H9 (cell line): Measurements from ENCODE around the gene MED17. TPM values are rescaled to one million over a fixed set of nuclear protein-coding genes. Genes with fewer than 3 reads are reported as not detected.

Experiments
- DNase-seq: peaks from one replicate; pipeline ENCODE4 v3.0.0-alpha.2; 2017
- H2AFZ ChIP-seq: one replicate; pipeline ENCODE4 v1.6.1; 2013; ENCODE audit warnings: mild to moderate bottlenecking, low read length, control low read depth, moderate library complexity
- H2AK5ac ChIP-seq: 2 replicates; pipeline ENCODE4 v1.6.1; 2013; ENCODE audit warnings: low read length, control low read depth, mixed read lengths; ENCODE audit not compliant: insufficient read length
- H2BK120ac ChIP-seq: one replicate; pipeline ENCODE4 v1.6.1; 2013; ENCODE audit warnings: low read depth, mild to moderate bottlenecking, low read length, control low read depth, inconsistent platforms; ENCODE audit not compliant: poor library complexity, severe bottlenecking
- H2BK12ac ChIP-seq: 2 replicates; pipeline ENCODE4 v1.6.1; 2013; ENCODE audit warnings: low read length, control low read depth, mixed read lengths, low read depth; ENCODE audit not compliant: insufficient read length
- H2BK15ac ChIP-seq: 2 replicates; pipeline ENCODE4 v1.6.1; 2013; ENCODE audit warnings: low read depth, low read length, control low read depth
- H2BK20ac ChIP-seq: one replicate; pipeline ENCODE4 v1.6.1; 2013; ENCODE audit warnings: low read depth, mild to moderate bottlenecking, low read length, control low read depth, inconsistent platforms; ENCODE audit not compliant: poor library complexity, severe bottlenecking
- H2BK5ac ChIP-seq: 2 replicates; pipeline ENCODE4 v1.6.1; 2013; ENCODE audit warnings: low read length, control low read depth, mixed read lengths; ENCODE audit not compliant: insufficient read length
- H3K14ac ChIP-seq: 2 replicates; pipeline ENCODE4 v1.6.1; 2013; ENCODE audit warnings: low read length, control low read depth; ENCODE audit not compliant: insufficient read depth
- H3K18ac ChIP-seq: 2 replicates; pipeline ENCODE4 v1.6.1; 2013; ENCODE audit warnings: low read depth, mild to moderate bottlenecking, mixed read lengths, low read length, control low read depth; ENCODE audit not compliant: insufficient read length
- H3K23ac ChIP-seq: 2 replicates; pipeline ENCODE4 v1.6.1; 2013; ENCODE audit warnings: low read length, control low read depth, mixed read lengths, low read depth; ENCODE audit not compliant: insufficient read length
- H3K23me2 ChIP-seq: 2 replicates; pipeline ENCODE4 v1.6.1; 2013; ENCODE audit warnings: low read depth, mild to moderate bottlenecking, mixed read lengths, low read length, control low read depth; ENCODE audit not compliant: insufficient read length, poor library complexity, severe bottlenecking
- H3K27ac ChIP-seq: 2 replicates; pipeline ENCODE4 v1.5.1; 2013; ENCODE audit warnings: low read length, control low read depth, mixed read lengths, low read depth; ENCODE audit not compliant: insufficient read length
- H3K27me3 ChIP-seq: 2 replicates; pipeline ENCODE4 v1.6.1; 2013; ENCODE audit warnings: low read length, control low read depth, inconsistent platforms; ENCODE audit not compliant: insufficient read depth
- H3K4ac ChIP-seq: 2 replicates; pipeline ENCODE4 v1.6.1; 2013; ENCODE audit warnings: low read depth, mild to moderate bottlenecking, control low read depth, inconsistent platforms, low read length, moderate library complexity
- H3K4me1 ChIP-seq: 2 replicates; pipeline ENCODE4 v1.6.1; 2013; ENCODE audit warnings: low read length, control low read depth, inconsistent platforms; ENCODE audit not compliant: insufficient read depth
- H3K4me2 ChIP-seq: 2 replicates; pipeline ENCODE4 v1.6.1; 2013; ENCODE audit warnings: low read length, control low read depth, mixed read lengths; ENCODE audit not compliant: insufficient read length, insufficient read depth
- H3K56ac ChIP-seq: 2 replicates; pipeline ENCODE4 v1.6.1; 2013; ENCODE audit warnings: low read depth, mild to moderate bottlenecking, mixed read lengths, low read length, control low read depth; ENCODE audit not compliant: insufficient read length
- H3K79me1 ChIP-seq: 2 replicates; pipeline ENCODE4 v1.6.1; 2013; ENCODE audit warnings: low read depth, mild to moderate bottlenecking, moderate library complexity, low read length, control low read depth, inconsistent platforms; ENCODE audit not compliant: insufficient read depth, poor library complexity, severe bottlenecking
- H3K79me2 ChIP-seq: 2 replicates; pipeline ENCODE4 v1.6.1; 2013; ENCODE audit warnings: low read length, control low read depth, inconsistent platforms; ENCODE audit not compliant: insufficient read depth
- H3K9ac ChIP-seq: 2 replicates; pipeline ENCODE4 v1.6.1; 2013; ENCODE audit warnings: low read length, control low read depth, mixed read lengths; ENCODE audit not compliant: insufficient read length; ENCODE audit errors: extremely low read depth
- H3K9me3 ChIP-seq: one replicate; pipeline ENCODE4 v1.6.1; 2013; ENCODE audit warnings: low read depth, low read length, inconsistent platforms; ENCODE audit not compliant: control insufficient read depth
- H3T11ph ChIP-seq: one replicate; pipeline ENCODE4 v1.6.1; 2013; ENCODE audit warnings: mild to moderate bottlenecking, low read length, control low read depth, inconsistent platforms
- H4K20me1 ChIP-seq: one replicate; pipeline ENCODE4 v1.6.1; 2013; ENCODE audit not compliant: control insufficient read depth, insufficient read length, insufficient read depth
- H4K5ac ChIP-seq: 2 replicates; pipeline ENCODE4 v1.6.1; 2013; ENCODE audit warnings: low read depth, mild to moderate bottlenecking, mixed read lengths, low read length, control low read depth; ENCODE audit not compliant: insufficient read length
- H4K8ac ChIP-seq: replicated peaks from 2 replicates; pipeline ENCODE4 v1.6.1; 2013; ENCODE audit warnings: low read length, control low read depth, mixed read lengths, low read depth; ENCODE audit not compliant: insufficient read length
- H4K91ac ChIP-seq: 2 replicates; pipeline ENCODE4 v1.6.1; 2013; ENCODE audit warnings: low read depth, mild to moderate bottlenecking, moderate library complexity, mixed read lengths, low read length, control low read depth; ENCODE audit not compliant: insufficient read length
- H3K27ac Mint-ChIP-seq, 3 experiments: 2 replicates in 2 of 3; 3 replicates in 1 of 3; pipeline ENCODE4 v1.8.0; 2020 to 2021; ENCODE audit warnings: mixed read lengths in 3 of 3, mild to moderate bottlenecking in 1 of 3, moderate library complexity in 1 of 3
- H3K27me3 Mint-ChIP-seq: 2 replicates; pipeline ENCODE4 v1.8.0; 2021; ENCODE audit warnings: low read depth, mild to moderate bottlenecking, moderate library complexity, mixed read lengths
- H3K36me3 Mint-ChIP-seq, 3 experiments: 2 replicates in 2 of 3; 3 replicates in 1 of 3; pipeline ENCODE4 v1.8.0; 2020 to 2021; ENCODE audit warnings: low read depth in 3 of 3, mixed read lengths in 3 of 3; ENCODE audit not compliant: insufficient read depth in 1 of 3
- H3K4me1 Mint-ChIP-seq, 2 experiments: 2 replicates each; pipeline ENCODE4 v1.8.0; 2020; ENCODE audit warnings: mixed read lengths in 2 of 2
- H3K4me3 Mint-ChIP-seq, 2 experiments: 2 replicates in 1 of 2; 3 replicates in 1 of 2; pipeline ENCODE4 v1.8.0; 2020 to 2021; ENCODE audit warnings: mild to moderate bottlenecking in 2 of 2, mixed read lengths in 2 of 2, moderate library complexity in 1 of 2
- H3K9me3 Mint-ChIP-seq, 2 experiments: 2 replicates in 1 of 2; 3 replicates in 1 of 2; pipeline ENCODE4 v1.8.0; 2020; ENCODE audit warnings: mild to moderate bottlenecking in 2 of 2, mixed read lengths in 2 of 2, moderate library complexity in 1 of 2
- CTCF ChIP-seq: fragments of 200-600 bp; sonication (generic); conservative IDR thresholded peaks from 3 replicates; pipeline ENCODE4 v1.8.0; 2021; ENCODE audit warnings: antibody characterized with exemption, mild to moderate bottlenecking
- WGBS: extraction: QIAGEN DNeasy Blood & Tissue Kit; methylation state at CpG from one replicate; pipeline ENCODE4 v1.1.7; 2013; ENCODE audit warnings: missing lambda C conversion rate, low lambda C conversion rate, mixed read lengths; ENCODE audit not compliant: insufficient read length; ENCODE audit errors: extremely low coverage; 5-methylcytosine and 5-hydroxymethylcytosine counted together
- total RNA-seq: library from RNA; stranded (reverse); gene quantifications from 2 replicates; pipeline ENCODE4 v1.2.1, GENCODE V29; 2021

MED17 gene
- total RNA-seq, 1 experiment from 2014 or later = 43.3 TPM

GRCh38 chr11:93767018-93767417 lies 17.1 kb upstream of the MED17 start:
- H2BK20ac ChIP-seq = no peak overlapping the region
- Mint-ChIP-seq H3K27me3 (no peaks in the 10 kb centered on the region; the same call in 1 of the 2 replicates), H3K36me3 (peaks cover 0 to 17% (median 4%) of the 10 kb centered on the region in 3 experiments; a peak in 6 of 7 replicates), H3K4me3 (no peak overlapping the region), H3K4me1 (no peaks in the 10 kb centered on the region; a peak in 2 of 4 replicates), H3K27ac (no peak overlapping the region), H3K9me3 (peaks cover 0 to 2% of the 10 kb centered on the region in 2 experiments; a peak in 2 of 5 replicates)
- TF ChIP-seq CTCF = no peak
- H2BK5ac ChIP-seq = no peak overlapping the region
- H2BK120ac ChIP-seq = no peak overlapping the region
- H3K14ac ChIP-seq = no peak overlapping the region
- no peak for DNase-seq
- no peak overlapping the region for H2BK15ac ChIP-seq
- no peak overlapping the region for H3K23ac ChIP-seq
- H3K4ac ChIP-seq = no peak overlapping the region
- no peaks in the 10 kb centered on the region for H3K4me1 ChIP-seq
- H4K8ac ChIP-seq = no peak overlapping the region
- no peak overlapping the region for H4K5ac ChIP-seq
- H3K79me1 ChIP-seq = no peaks in the 10 kb centered on the region
- H3T11ph ChIP-seq = no peak overlapping the region
- no peaks in the 10 kb centered on the region for H3K79me2 ChIP-seq
- H4K20me1 ChIP-seq = no peaks in the 10 kb centered on the region
- no peak overlapping the region for H3K4me2 ChIP-seq
- no peak overlapping the region for H3K56ac ChIP-seq
- WGBS = no CpG with 5 or more reads among the region's 3 CpGs
- no peaks in the 10 kb centered on the region for H3K9me3 ChIP-seq
- no peak overlapping the region for H2AFZ ChIP-seq
- H3K27ac ChIP-seq = no peak overlapping the region
- no peak overlapping the region for H2AK5ac ChIP-seq
- no peak overlapping the region for H3K9ac ChIP-seq
- H3K23me2 ChIP-seq = no peaks in the 10 kb centered on the region
- no peak overlapping the region for H4K91ac ChIP-seq
- no peak overlapping the region for H2BK12ac ChIP-seq
- H3K27me3 ChIP-seq = no peaks in the 10 kb centered on the region
- H3K18ac ChIP-seq = no peak overlapping the region
